HG02943 (cell line): ENCODE measurements around the gene EOLA1.
"Not testable (repeated sequence)": the region's sequence is repeated elsewhere in the genome, so short reads cannot be mapped to it uniquely, and the experiment has no call there.

Source experiments
- ATAC-seq: cut with Tn5 transposase; IDR thresholded peaks from one replicate; pipeline ENCODE4 v1.9.1; 2021; ENCODE audit warnings: mild to moderate bottlenecking, low read depth, moderate library complexity; ENCODE audit not compliant: unreplicated experiment

Gene EOLA1

DNA sequence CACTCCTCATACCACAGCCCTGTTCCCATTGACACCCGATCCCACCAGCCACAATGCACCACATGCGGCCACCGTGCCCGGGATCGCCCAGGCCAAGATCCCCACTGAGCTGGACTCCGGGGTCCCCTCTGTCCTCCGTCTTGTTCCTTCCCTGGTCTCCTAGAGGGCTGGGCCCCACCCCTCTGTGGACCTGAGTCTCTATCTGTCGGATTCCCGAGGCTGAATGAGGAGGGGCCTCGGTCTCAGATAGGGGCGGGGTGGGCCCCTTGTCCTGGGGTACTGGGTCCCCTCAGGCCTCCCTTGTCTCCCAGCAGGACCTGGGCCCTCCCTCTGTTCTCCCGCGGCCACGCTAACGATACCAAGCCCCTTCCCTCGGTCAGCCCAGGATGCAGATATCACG lies 44.8 kb downstream of the EOLA1 start:
- not testable (repeated sequence) for ATAC-seq

DNA sequence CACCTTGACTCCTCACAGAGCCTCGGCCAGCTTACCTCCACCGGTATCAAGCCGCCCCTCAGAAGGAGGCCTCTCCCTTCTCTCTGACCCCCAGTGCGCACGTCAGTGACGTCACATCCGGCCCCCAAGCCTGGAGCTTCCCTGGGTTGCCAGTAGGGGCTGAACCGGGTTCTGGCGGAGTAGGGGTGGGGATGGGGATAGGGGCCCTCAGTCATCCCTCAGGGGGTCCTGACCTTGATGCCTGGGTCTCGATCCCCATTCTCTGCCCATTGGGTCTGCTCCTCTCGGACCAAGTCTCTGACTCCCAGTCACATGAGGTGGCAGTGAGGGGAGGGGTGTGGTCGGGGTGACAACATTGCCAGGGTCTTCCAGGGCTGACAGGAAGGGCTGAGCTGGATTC lies 46.5 kb downstream of the EOLA1 start, which contains the start of gene MAGEA9B:
TSS of gene MAGEA9B (minus strand) at position 101 of the 400 bp plus-strand sequence. CDS start 4,280 bp downstream, outside the sequence.
- ATAC-seq = not testable (repeated sequence)

DNA sequence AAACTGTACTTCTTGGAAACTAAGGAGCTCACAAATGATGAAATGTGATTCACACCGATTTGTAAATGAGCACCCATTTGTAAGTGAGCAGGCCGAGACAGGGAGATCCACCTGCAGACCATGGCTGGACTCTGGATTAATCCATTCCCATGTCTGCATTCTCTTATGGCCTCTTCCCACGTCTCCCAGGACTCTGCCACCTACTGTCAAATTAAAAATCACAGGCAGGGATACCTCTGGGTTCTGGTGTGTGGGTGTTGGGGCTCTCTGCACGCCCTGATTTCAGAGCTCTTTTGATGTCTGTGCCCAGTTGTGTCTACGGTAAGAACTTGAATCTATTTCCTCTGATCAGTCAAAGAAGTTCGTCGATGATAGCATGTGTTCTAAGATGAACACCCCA lies 50.2 kb downstream of the EOLA1 start:
- ATAC-seq = not testable (repeated sequence)

DNA sequence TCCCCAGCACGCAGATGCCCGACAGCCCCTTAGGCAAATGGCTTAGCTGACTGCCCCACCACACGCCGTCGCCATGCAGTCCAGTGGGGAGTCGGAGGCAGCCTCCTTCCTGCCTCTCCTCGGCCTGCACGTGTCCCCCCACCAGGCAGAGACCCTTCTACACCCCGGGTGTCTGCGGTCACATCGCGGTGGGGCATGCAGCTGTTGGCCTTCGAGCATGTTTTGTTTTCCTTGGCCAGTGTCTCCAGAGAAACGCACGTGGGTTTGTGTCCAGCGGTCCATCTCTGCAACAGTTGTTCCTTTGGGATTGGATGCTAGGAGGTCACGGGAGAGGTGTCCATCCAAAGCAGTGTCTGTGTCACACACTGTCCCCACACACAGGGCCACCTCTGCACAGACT lies 54.4 kb downstream of the EOLA1 start, which contains the start of gene HSFX2:
TSS of gene HSFX2 (minus strand) at position 101 of the 400 bp plus-strand sequence. CDS start 614 bp downstream, outside the sequence.
- ATAC-seq = not testable (repeated sequence)

DNA sequence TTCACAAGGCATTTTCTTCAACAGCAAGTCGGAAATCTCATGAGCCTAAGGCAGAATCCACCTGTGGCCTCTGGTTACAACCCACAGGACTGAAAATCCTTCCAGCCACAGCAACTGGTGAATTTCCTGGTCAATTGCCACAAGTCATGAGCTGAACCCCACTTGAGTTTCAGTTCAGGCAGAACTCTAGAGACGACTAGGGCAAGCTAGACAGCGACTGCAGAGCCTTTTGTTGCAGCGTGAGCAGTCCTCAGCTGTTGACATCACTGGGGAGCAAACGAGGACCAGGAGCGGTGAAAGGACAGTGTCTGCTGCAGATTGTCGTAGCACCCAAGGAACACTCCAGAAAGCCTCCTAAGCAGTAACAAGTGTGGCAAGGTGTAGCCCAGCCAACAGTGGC lies 55.1 kb downstream of the EOLA1 start:
- ATAC-seq = not testable (repeated sequence)
